Right lobe of liver (tissue), 4 donors: ENCODE results near the gene PTPA.
A peak's percentile ranks its signal among the peaks of the same experiment; 100 is the strongest.

Source experiments
- CTCF ChIP-seq, 4 donors: fragments of 200-600 bp in 3 of 4; fragments of 450-650 bp in 1 of 4; IDR thresholded peaks; one replicate each; pipeline versions ENCODE4 v1.5.1 to v1.8.0; 2016 to 2022; ENCODE audit warnings: antibody characterized with exemption in 4 of 4, mild to moderate bottlenecking in 2 of 4
- POLR2A ChIP-seq: fragments of 450-650 bp; IDR thresholded peaks from one replicate; pipeline ENCODE4 v1.6.1; 2017; ENCODE audit warnings: antibody characterized with exemption, mild to moderate bottlenecking
- donor health status: DM: no; HTN: no; CAD: no.
- donor health status: DM: no; HTN: no; CAD: no.
- donor health status: DM: no; HTN: yes; CAD: no.

- TF ChIP-seq POLR2A (peak; percentile 84), CTCF (IDR thresholded peaks at IDR 0.05) (no peak)
These were observed 27.4 kb downstream of the PTPA start for GRCh38 chr9:129138476-129139232.
